HG02981 (cell line): ENCODE data around the gene TOMM34.

Source experiments
- ATAC-seq: cut with Tn5 transposase; IDR thresholded peaks from one replicate; pipeline ENCODE4 v1.9.1; 2021; ENCODE audit warnings: mild to moderate bottlenecking, moderate library complexity; ENCODE audit not compliant: unreplicated experiment

Gene TOMM34

GRCh38 chr20:44936510-44936909, 23.7 kb downstream of the TOMM34 start:
- ATAC-seq: no peak

GRCh38 chr20:44932916-44933315, 27.3 kb downstream of the TOMM34 start:
- no peak for ATAC-seq

- no peak for ATAC-seq
These were observed 28.3 kb downstream of the TOMM34 start for GRCh38 chr20:44931911-44932310.

GRCh38 chr20:44930517-44931168, 29.6 kb downstream of the TOMM34 start:
- ATAC-seq: no peak

GRCh38 chr20:44928595-44928994, 31.6 kb downstream of the TOMM34 start:
- no peak for ATAC-seq

- no peak for ATAC-seq
These were observed 35.7 kb downstream of the TOMM34 start for GRCh38 chr20:44924541-44924940.

- ATAC-seq: no peak
These were observed 38.8 kb downstream of the TOMM34 start for GRCh38 chr20:44921447-44921846.

GRCh38 chr20:44918761-44919160, 41.4 kb downstream of the TOMM34 start:
- ATAC-seq: no peak

GRCh38 chr20:44918342-44918741, 41.9 kb downstream of the TOMM34 start:
- ATAC-seq: no peak

GRCh38 chr20:44917399-44917798, 42.8 kb downstream of the TOMM34 start:
- ATAC-seq: no peak

GRCh38 chr20:44916586-44916985, 43.6 kb downstream of the TOMM34 start:
- ATAC-seq: no peak

- no peak for ATAC-seq
These were observed 45.3 kb downstream of the TOMM34 start for GRCh38 chr20:44914924-44915323.

GRCh38 chr20:44912189-44912588, 48.0 kb downstream of the TOMM34 start:
- no peak for ATAC-seq

- ATAC-seq: no peak
These were observed 48.8 kb downstream of the TOMM34 start for GRCh38 chr20:44911264-44911921.

GRCh38 chr20:44910690-44911262, 49.4 kb downstream of the TOMM34 start:
- no peak for ATAC-seq

GRCh38 chr20:44909872-44910689, 50.1 kb downstream of the TOMM34 start, which contains the start of gene PABPC1L:
Gene PABPC1L, plus strand, starts transcription at chr20:44910060. Its CDS starts 84 bp downstream, at chr20:44910144.
- ATAC-seq: peak; percentile 75

GRCh38 chr20:44908987-44909871, 51.0 kb downstream of the TOMM34 start:
- no peak for ATAC-seq

- ATAC-seq: no peak
These were observed 55.8 kb downstream of the TOMM34 start for GRCh38 chr20:44904377-44904776.

GRCh38 chr20:44901974-44902373, 58.2 kb downstream of the TOMM34 start:
- ATAC-seq: no peak

GRCh38 chr20:44900231-44900854, 59.9 kb downstream of the TOMM34 start:
- ATAC-seq: no peak
